Measurements from ENCODE around the gene GBA3. TPM values are rescaled to one million over a fixed set of nuclear protein-coding genes. Genes with fewer than 3 reads are reported as not detected.

GBA3 gene
- not detected for polyA plus RNA-seq (2013, experiment 1 of 2)
- polyA plus RNA-seq (2013, experiment 2 of 2), result not detected

DNA sequence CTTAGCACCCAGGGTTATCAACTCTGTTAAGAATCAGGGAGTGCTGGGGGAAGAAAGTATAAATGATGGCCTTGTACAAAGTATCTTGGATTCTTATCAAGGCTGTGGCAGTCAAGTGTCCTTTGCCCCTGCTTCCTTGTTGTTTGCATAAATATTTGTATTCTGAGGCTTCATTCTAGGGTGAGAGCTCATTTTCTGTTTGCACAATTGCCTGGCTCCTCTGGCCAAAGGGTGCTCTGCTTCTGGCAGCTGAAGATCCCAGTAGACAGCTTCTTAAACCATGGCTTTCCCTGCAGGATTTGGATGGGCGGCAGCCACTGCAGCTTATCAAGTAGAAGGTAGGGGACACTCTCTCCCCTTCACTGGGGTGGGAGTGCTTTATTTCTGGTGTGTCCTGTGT, at the start of gene GBA3:
GBA3 (plus strand) TSS at position 202 of the 400 bp plus-strand sequence.
- H3K36me3 ChIP-seq (ENCODE audit: control insufficient read depth, insufficient read depth, low read length), result no peaks in the 10 kb centered on the region
- H3K9me3 ChIP-seq (ENCODE audit: control insufficient read depth, low read length), result no peaks in the 10 kb centered on the region
- no CpG with 5 or more reads among the region's 1 CpG for WGBS, 2 experiments (ENCODE audit: insufficient coverage in 2 of 2)
- H3K27ac ChIP-seq (ENCODE audit: low read depth, low read length, severe bottlenecking), result no peak within 1 kb of the TSS
- H3K4me3 ChIP-seq (ENCODE audit: extremely low read depth, insufficient read depth, low read length, poor library complexity, severe bottlenecking), result no peak within 1 kb of the TSS
- no peaks in the 10 kb centered on the region for H3K4me1 ChIP-seq (ENCODE audit: control insufficient read depth, insufficient read depth, low read length, poor library complexity, severe bottlenecking)

DNA sequence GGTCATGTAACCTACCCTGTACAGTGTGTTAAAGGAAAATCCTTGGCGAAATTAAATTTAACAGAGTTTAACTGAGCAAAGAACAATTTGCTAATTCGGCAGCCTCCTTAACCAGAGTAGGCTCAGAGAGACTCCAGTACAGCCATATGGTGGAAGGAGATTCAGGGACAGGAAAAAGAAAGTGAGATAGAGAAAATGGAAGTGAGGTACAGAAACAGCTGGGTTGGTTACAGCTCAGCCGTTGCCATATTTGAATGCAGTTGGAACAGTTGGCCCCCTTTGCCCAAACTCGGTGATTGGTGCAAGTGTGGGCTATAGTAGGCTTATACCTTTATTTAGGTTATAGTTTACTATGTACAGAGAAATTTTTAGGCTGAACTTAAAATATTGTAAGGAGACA, 48.8 kb upstream of the GBA3 start:
- WGBS, 2 experiments (ENCODE audit: insufficient coverage in 2 of 2), result 92 to 96% methylated on average over 3 of the region's 4 CpGs
- H3K4me1 ChIP-seq (ENCODE audit: control insufficient read depth, insufficient read depth, low read length, poor library complexity, severe bottlenecking), result no peaks in the 10 kb centered on the region
- H3K27ac ChIP-seq (ENCODE audit: low read depth, low read length, severe bottlenecking), result no peak overlapping the region
- no peak overlapping the region for H3K4me3 ChIP-seq (ENCODE audit: extremely low read depth, insufficient read depth, low read length, poor library complexity, severe bottlenecking)
- no peaks in the 10 kb centered on the region for H3K9me3 ChIP-seq (ENCODE audit: control insufficient read depth, low read length)
- no peaks in the 10 kb centered on the region for H3K36me3 ChIP-seq (ENCODE audit: control insufficient read depth, insufficient read depth, low read length)

DNA sequence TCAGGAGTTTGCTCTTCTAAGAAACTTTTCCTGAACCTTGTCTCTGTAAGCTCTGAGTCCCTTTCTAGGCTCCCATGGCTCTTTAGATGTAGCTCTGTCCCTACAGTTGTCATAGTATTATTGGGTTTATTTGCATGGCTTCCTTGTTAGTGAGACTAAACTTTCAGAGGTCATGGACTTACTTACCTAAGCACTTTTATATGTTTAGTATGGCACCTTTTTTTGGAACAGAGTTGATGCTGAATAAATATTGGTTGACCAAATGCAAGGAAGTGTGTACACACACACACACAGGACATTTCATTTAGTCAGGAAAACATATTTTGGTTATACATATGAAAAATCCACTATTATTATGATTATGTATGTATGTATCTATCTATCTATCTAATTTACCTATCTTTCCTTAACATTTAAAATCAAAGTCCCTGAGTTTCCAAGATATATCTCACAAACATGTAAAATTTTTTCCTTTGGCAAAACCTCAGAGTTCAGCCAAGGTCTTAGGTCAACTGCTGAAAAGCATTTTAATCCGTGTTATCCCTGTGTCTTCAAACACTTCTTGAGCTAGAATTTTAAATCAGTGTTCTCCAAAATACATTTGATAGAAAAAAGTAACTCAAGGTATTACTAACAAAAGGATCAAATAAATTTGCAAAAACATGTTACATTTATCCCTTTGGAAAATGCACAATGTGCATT, 47.1 kb upstream of the GBA3 start:
- no peaks in the 10 kb centered on the region for H3K9me3 ChIP-seq (ENCODE audit: control insufficient read depth, low read length)
- H3K4me1 ChIP-seq (ENCODE audit: control insufficient read depth, insufficient read depth, low read length, poor library complexity, severe bottlenecking), result no peaks in the 10 kb centered on the region
- no CpG with 5 or more reads among the region's 1 CpG for WGBS, 2 experiments (ENCODE audit: insufficient coverage in 2 of 2)
- H3K36me3 ChIP-seq (ENCODE audit: control insufficient read depth, insufficient read depth, low read length), result no peaks in the 10 kb centered on the region
- H3K4me3 ChIP-seq (ENCODE audit: extremely low read depth, insufficient read depth, low read length, poor library complexity, severe bottlenecking), result no peak overlapping the region
- H3K27ac ChIP-seq (ENCODE audit: low read depth, low read length, severe bottlenecking), result no peak overlapping the region

DNA sequence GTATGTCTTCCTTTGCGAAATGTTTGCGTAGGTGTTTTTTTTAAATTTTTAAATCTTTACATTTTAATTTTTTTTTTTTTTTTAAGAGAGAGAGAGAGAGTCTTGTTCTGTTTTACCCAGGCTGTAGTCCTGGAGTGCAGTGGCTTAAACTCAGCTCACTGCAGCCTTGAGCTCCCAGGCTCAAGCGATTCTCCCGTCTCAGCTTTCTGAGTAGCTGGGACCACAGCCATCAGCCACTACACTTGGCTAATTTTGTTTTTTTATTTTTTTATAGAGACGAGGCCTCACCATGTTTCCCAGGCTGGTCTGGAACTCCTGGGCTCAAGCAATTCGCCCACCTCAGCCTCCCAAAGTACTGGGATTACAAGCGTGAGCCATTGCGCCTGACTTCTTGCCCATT, 43.7 kb upstream of the GBA3 start:
- Histone ChIP-seq H3K4me1 (ENCODE audit: control insufficient read depth, insufficient read depth, low read length, poor library complexity, severe bottlenecking) (no peaks in the 10 kb centered on the region), H3K36me3 (ENCODE audit: control insufficient read depth, insufficient read depth, low read length) (no peaks in the 10 kb centered on the region), H3K9me3 (ENCODE audit: control insufficient read depth, low read length) (no peaks in the 10 kb centered on the region), H3K27ac (ENCODE audit: low read depth, low read length, severe bottlenecking) (no peak overlapping the region), H3K4me3 (ENCODE audit: extremely low read depth, insufficient read depth, low read length, poor library complexity, severe bottlenecking) (no peak overlapping the region)
- WGBS, 2 experiments (ENCODE audit: insufficient coverage in 2 of 2), result 78 to 90% methylated on average over 2 to 4 of the region's 8 CpGs

DNA sequence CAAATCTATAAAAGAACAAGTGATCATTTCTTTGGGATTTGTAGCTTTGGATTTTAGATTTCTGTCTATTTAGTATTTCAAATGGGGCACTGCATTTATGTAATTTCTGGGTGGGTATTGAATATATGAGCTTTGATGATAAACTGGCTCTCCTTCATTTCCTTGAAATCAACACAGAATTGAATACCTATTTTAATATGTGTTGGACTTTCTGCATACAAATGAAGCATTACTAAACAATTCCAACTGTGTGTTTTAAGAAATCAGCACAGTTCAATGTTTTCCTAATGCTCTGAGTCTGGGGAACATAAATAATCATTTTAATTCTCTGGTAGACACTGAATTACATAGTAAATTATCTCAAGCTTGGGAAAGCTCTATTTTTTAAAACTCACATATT, 42.0 kb upstream of the GBA3 start:
- H3K36me3 ChIP-seq (ENCODE audit: control insufficient read depth, insufficient read depth, low read length), result no peaks in the 10 kb centered on the region
- no peaks in the 10 kb centered on the region for H3K4me1 ChIP-seq (ENCODE audit: control insufficient read depth, insufficient read depth, low read length, poor library complexity, severe bottlenecking)
- H3K27ac ChIP-seq (ENCODE audit: low read depth, low read length, severe bottlenecking), result no peak overlapping the region
- no peaks in the 10 kb centered on the region for H3K9me3 ChIP-seq (ENCODE audit: control insufficient read depth, low read length)
- no peak overlapping the region for H3K4me3 ChIP-seq (ENCODE audit: extremely low read depth, insufficient read depth, low read length, poor library complexity, severe bottlenecking)

DNA sequence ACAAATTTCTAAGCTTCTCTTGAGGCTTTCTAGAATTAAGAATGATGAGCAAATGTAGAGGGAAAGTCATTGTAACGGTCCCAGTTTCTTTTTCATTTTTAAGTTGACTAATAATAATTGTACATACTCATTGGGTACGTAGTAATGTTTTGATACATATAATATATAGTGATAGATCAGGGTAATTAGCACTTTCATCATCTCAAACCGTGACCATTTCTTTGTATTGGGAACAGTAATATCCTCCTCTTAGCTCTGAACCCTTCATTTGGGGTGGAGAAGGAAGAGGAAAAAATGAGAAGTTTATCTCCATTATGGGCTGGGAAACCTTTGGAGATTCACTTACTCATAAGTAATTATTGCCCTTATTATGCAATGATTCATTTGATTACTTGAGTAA, 39.0 kb upstream of the GBA3 start:
- H3K4me1 ChIP-seq (ENCODE audit: control insufficient read depth, insufficient read depth, low read length, poor library complexity, severe bottlenecking), result no peaks in the 10 kb centered on the region
- WGBS, 2 experiments (ENCODE audit: insufficient coverage in 2 of 2), result no CpG with 5 or more reads among the region's 3 CpGs
- no peak overlapping the region for H3K27ac ChIP-seq (ENCODE audit: low read depth, low read length, severe bottlenecking)
- H3K9me3 ChIP-seq (ENCODE audit: control insufficient read depth, low read length), result no peaks in the 10 kb centered on the region
- H3K4me3 ChIP-seq (ENCODE audit: extremely low read depth, insufficient read depth, low read length, poor library complexity, severe bottlenecking), result no peak overlapping the region
- H3K36me3 ChIP-seq (ENCODE audit: control insufficient read depth, insufficient read depth, low read length), result no peaks in the 10 kb centered on the region

DNA sequence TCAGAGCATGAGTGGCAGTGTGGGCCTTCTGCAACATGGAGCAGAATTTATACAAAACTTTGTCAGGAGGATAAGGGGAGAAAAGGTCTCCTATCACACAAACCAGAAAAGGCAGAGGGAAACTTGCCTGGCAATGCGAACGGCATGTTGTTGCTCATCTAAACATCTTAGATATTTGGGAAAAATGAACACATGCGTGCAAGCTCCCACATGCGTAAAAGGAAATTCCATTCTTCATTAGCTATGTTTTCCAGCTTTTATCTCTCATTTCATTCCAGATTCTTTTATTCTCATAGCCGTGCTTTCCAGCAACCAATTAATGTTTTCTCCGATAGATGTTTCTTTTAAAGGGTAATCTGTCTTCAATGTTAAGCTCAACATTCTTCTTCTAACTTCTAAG, 31.3 kb upstream of the GBA3 start:
- no peak overlapping the region for H3K4me3 ChIP-seq (ENCODE audit: extremely low read depth, insufficient read depth, low read length, poor library complexity, severe bottlenecking)
- H3K9me3 ChIP-seq (ENCODE audit: control insufficient read depth, low read length), result no peaks in the 10 kb centered on the region
- H3K36me3 ChIP-seq (ENCODE audit: control insufficient read depth, insufficient read depth, low read length), result no peaks in the 10 kb centered on the region
- no peaks in the 10 kb centered on the region for H3K4me1 ChIP-seq (ENCODE audit: control insufficient read depth, insufficient read depth, low read length, poor library complexity, severe bottlenecking)
- WGBS, 2 experiments (ENCODE audit: insufficient coverage in 2 of 2), result 89 to 91% methylated on average over 2 to 4 of the region's 6 CpGs
- no peak overlapping the region for H3K27ac ChIP-seq (ENCODE audit: low read depth, low read length, severe bottlenecking)

DNA sequence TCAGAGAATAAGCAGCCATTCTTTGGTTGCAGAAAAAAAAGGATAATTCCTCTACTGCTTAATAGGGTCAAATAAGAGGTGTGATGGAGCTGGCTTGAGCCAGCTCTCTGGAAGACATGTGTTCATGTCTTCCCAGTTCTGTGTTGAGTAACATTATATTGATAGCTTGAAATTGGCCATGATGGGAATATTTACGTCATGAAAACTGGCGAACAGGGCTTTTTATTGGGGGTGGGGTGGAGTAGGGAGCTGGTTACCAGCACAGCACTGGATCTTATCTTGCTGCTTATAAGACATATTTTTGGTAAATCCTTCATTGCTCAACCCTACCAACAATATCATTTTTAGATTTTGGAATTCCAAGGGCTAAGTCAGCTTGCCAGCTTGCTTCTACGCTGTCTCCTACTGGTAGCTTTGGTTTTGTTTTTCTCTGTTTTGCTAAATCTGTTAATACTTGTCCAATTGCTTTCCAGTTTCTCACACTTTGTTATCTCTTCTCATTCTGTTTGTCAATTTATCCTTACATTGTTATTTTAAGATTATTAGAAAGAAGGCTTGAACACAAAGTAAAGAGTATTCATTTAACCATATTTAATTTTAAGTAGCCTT, 25.3 kb upstream of the GBA3 start:
- Histone ChIP-seq H3K4me3 (ENCODE audit: extremely low read depth, insufficient read depth, low read length, poor library complexity, severe bottlenecking) (no peak overlapping the region), H3K4me1 (ENCODE audit: control insufficient read depth, insufficient read depth, low read length, poor library complexity, severe bottlenecking) (peaks cover 8% of the 10 kb centered on the region), H3K9me3 (ENCODE audit: control insufficient read depth, low read length) (no peaks in the 10 kb centered on the region), H3K27ac (ENCODE audit: low read depth, low read length, severe bottlenecking) (no peak overlapping the region), H3K36me3 (ENCODE audit: control insufficient read depth, insufficient read depth, low read length) (no peaks in the 10 kb centered on the region)
- no CpG with 5 or more reads among the region's 3 CpGs for WGBS, 2 experiments (ENCODE audit: insufficient coverage in 2 of 2)

DNA sequence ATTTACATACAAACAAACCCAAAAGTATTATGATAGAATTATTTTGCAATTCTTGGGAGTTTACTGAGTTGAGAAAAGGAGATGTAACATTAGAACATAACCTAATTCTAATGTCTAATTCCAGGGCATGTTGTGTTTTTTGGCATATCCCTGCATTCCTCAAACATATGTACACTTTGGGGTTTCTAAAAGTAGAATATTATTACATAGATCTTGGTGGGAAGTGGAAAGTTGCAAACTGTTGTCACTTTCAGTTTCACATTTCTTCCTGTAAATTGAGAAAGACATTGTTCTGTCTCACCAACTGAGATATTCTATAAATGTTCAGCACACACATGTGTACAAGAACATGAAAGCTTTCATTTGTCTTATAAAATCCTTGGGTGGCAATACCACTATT, 24.4 kb upstream of the GBA3 start:
- Histone ChIP-seq H3K9me3 (ENCODE audit: control insufficient read depth, low read length) (no peaks in the 10 kb centered on the region), H3K4me3 (ENCODE audit: extremely low read depth, insufficient read depth, low read length, poor library complexity, severe bottlenecking) (no peak overlapping the region), H3K36me3 (ENCODE audit: control insufficient read depth, insufficient read depth, low read length) (no peaks in the 10 kb centered on the region), H3K27ac (ENCODE audit: low read depth, low read length, severe bottlenecking) (no peak overlapping the region), H3K4me1 (ENCODE audit: control insufficient read depth, insufficient read depth, low read length, poor library complexity, severe bottlenecking) (peaks cover 8% of the 10 kb centered on the region)

DNA sequence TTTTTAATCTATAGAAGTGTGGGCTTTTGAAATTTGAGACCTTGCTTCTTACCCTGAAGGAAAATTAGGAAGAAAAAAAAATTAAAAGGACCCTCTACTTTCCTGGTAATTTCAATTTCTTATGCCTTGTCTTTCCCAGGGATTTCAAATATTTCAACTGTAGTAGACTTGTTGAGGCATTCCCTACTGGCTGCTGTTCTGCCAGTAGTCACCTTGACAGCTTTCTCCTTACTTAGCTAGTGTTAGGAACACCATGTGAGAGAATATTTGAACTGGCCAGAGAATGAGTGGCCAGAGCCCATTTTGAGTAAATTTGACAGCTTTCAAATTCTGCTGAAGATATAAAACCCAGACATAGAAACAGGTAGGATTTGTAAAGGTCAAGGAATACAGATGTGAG, 24.0 kb upstream of the GBA3 start:
- no peak overlapping the region for H3K4me3 ChIP-seq (ENCODE audit: extremely low read depth, insufficient read depth, low read length, poor library complexity, severe bottlenecking)
- H3K4me1 ChIP-seq (ENCODE audit: control insufficient read depth, insufficient read depth, low read length, poor library complexity, severe bottlenecking), result peaks cover 8% of the 10 kb centered on the region
- no peaks in the 10 kb centered on the region for H3K36me3 ChIP-seq (ENCODE audit: control insufficient read depth, insufficient read depth, low read length)
- H3K9me3 ChIP-seq (ENCODE audit: control insufficient read depth, low read length), result no peaks in the 10 kb centered on the region
- no peak overlapping the region for H3K27ac ChIP-seq (ENCODE audit: low read depth, low read length, severe bottlenecking)

DNA sequence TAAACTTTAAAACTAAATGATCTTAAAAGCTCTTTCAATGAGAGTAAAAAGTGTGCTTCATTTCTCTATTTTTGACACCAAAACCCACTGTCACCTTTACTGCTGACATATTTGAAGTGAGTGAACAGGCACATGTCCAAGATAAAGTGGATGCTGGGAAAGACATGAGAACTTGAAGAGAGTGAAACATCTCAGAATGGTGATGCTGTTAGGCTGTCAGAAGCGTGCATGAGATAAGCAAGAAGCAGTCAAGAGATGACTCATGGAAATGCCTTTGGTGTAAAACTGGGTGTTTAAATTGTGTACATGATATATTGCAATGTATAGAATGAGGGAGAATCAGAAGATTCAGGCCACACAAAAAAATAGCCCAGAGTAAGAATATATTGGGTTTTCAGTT, 21.8 kb upstream of the GBA3 start:
- Histone ChIP-seq H3K4me1 (ENCODE audit: control insufficient read depth, insufficient read depth, low read length, poor library complexity, severe bottlenecking) (peaks cover 8% of the 10 kb centered on the region), H3K36me3 (ENCODE audit: control insufficient read depth, insufficient read depth, low read length) (no peaks in the 10 kb centered on the region), H3K27ac (ENCODE audit: low read depth, low read length, severe bottlenecking) (no peak overlapping the region), H3K4me3 (ENCODE audit: extremely low read depth, insufficient read depth, low read length, poor library complexity, severe bottlenecking) (no peak overlapping the region), H3K9me3 (ENCODE audit: control insufficient read depth, low read length) (no peaks in the 10 kb centered on the region)
- 60 to 67% methylated on average over 1 of the region's 1 CpG for WGBS, 2 experiments (ENCODE audit: insufficient coverage in 2 of 2)
